ENCODE measurements around the gene ERGIC1. TPM values are rescaled to one million over a fixed set of nuclear protein-coding genes. Genes with fewer than 3 reads are reported as not detected.
A peak's percentile ranks its signal among the peaks of the same experiment; 100 is the strongest.
"Not testable (repeated sequence)": the region's sequence is repeated elsewhere in the genome, so short reads cannot be mapped to it uniquely, and the experiment has no call there.

The ERGIC1 gene
- total RNA-seq, 2 donors from 2014 or later = 228 to 380 TPM

GRCh38 chr5:172850454-172850797 lies 16.4 kb downstream of the ERGIC1 start:
- Histone ChIP-seq H3K36me3 (no peaks in the 10 kb centered on the region), H3K4me3 (no peak overlapping the region), H3K4me1 (replicated peaks) (peaks cover 27% of the 10 kb centered on the region), H3K27ac (peak overlapping the region; percentile 78 to 96), H3K27me3 (replicated peaks; ENCODE audit: insufficient read depth) (no peaks in the 10 kb centered on the region), H3K9me3 (no peaks in the 10 kb centered on the region)
- intact Hi-C loops (cut with DNase I) = no loop called here
- WGBS = 94% methylated on average over 6 of the region's 6 CpGs
- no peak for DNase-seq (ENCODE audit: low spot score)
- TF ChIP-seq POLR2AphosphoS5 (IDR thresholded peaks at IDR 0.05) = no peak
- no peak for TF ChIP-seq CTCF (IDR thresholded peaks at IDR 0.05)
- no peak for TF ChIP-seq POLR2A (IDR thresholded peaks at IDR 0.05)

DNA sequence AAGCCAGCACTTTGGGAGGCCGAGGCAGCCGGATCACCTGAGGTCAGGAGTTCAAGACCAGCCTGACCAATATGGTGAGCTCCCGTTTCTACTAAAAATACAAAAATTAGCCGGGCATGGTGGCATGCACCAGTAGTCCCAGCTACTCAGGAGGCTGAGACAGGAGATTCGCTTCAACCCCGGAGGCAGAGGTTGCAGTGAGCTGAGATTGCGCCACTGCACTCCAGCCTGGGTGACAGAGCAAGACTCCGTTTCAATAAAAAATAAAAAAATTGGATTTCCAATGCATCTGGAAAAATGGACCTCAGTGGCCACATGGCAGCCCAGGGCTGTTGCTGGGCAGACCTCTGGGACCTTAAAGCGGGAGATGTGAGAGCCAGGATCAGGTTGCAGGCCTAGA lies 17.2 kb downstream of the ERGIC1 start:
- H3K36me3 ChIP-seq; H3K9me3 ChIP-seq; H3K4me3 ChIP-seq; DNase-seq (ENCODE audit: low spot score); intact Hi-C loops (cut with DNase I); H3K27me3 ChIP-seq (replicated peaks; ENCODE audit: insufficient read depth): not testable (repeated sequence)
- Histone ChIP-seq H3K4me1 (replicated peaks) (peaks cover 31% of the 10 kb centered on the region), H3K27ac (peak overlapping the region; percentile 93 to 96)
- WGBS = 95% methylated on average over 9 of the region's 9 CpGs

- H3K27me3 ChIP-seq (replicated peaks; ENCODE audit: insufficient read depth) = no peaks in the 10 kb centered on the region
- H3K27ac ChIP-seq = peak overlapping the region; percentile 93 to 96
- no peaks in the 10 kb centered on the region for H3K36me3 ChIP-seq
- intact Hi-C loops (cut with DNase I) = no loop called here
- TF ChIP-seq CTCF (IDR thresholded peaks at IDR 0.05) = no peak
- no peak for TF ChIP-seq POLR2A (IDR thresholded peaks at IDR 0.05)
- no peak overlapping the region for H3K4me3 ChIP-seq
- peaks cover 31% of the 10 kb centered on the region for H3K4me1 ChIP-seq (replicated peaks)
- no peaks in the 10 kb centered on the region for H3K9me3 ChIP-seq
- WGBS = 89% methylated on average over 18 of the region's 18 CpGs
- DNase-seq (ENCODE audit: low spot score) = no peak
Measured at GRCh38 chr5:172852490-172853354, 18.7 kb downstream of the ERGIC1 start.

DNA sequence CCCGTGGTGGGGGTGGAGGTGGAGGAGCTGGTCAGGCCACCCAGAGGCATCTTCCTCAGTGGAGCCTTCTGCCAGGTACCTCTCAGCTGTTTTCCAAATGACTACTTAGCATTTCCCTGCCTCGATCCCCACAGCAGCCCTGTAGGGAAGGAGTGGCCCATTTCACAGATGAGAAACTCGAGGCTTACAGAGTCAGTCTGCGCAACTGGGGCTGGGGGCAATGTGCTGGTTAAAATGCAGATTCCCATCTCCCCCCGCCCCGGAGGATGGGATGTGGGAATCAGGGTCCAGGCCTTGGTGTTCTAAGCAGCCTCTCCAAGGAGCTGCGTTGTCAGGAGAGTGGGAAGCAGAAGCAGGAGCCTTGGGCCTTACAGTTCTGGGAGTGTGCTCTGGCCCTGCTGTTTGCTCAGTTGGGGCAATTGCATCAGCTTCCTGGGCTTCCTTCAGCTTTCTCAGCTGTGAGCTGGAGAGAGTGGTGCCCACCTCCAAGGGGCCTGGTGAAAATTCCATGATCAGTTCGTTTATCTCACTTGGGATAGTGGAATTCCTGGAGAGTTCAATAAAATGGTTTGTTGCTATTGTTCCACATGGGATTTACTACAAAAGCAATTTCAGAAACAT lies 19.4 kb downstream of the ERGIC1 start:
- intact Hi-C loops (cut with DNase I) = no loop called here
- Histone ChIP-seq H3K36me3 (no peaks in the 10 kb centered on the region), H3K27ac (peak overlapping the region; percentile 93 to 96), H3K4me1 (replicated peaks) (peaks cover 31% of the 10 kb centered on the region), H3K9me3 (no peaks in the 10 kb centered on the region), H3K27me3 (replicated peaks; ENCODE audit: insufficient read depth) (no peaks in the 10 kb centered on the region), H3K4me3 (no peak overlapping the region)
- 81% methylated on average over 8 of the region's 8 CpGs for WGBS
- DNase-seq (ENCODE audit: low spot score) = no peak
- TF ChIP-seq POLR2AphosphoS5 (IDR thresholded peaks at IDR 0.05) = no peak
- TF ChIP-seq POLR2A (IDR thresholded peaks at IDR 0.05) = no peak
- no peak for TF ChIP-seq CTCF (IDR thresholded peaks at IDR 0.05)

DNA sequence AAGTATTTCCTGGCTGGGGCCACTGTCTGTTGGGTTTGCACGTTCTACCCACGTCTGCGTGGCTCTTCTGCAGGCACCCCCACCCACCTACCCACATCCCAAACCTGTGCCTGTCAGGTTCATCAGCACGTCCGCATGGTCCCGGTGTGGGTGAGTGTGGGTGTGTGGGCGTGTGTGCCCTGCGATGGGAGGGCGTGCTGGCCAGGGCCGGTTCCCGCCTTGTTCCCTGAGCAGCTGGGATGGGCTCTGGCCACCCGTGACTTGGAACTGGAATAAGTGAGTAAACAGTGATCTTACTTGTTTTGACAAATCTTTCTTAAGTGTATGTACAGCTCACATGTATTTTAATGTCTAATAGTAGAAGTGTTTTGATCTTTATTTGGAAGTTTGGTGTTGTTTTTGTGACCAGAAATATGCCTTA lies 20.4 kb downstream of the ERGIC1 start:
- TF ChIP-seq POLR2A (IDR thresholded peaks at IDR 0.05) (no peak), POLR2AphosphoS5 (IDR thresholded peaks at IDR 0.05) (peak; percentile 90)
- no peaks in the 10 kb centered on the region for H3K36me3 ChIP-seq
- H3K27me3 ChIP-seq (replicated peaks; ENCODE audit: insufficient read depth) = no peaks in the 10 kb centered on the region
- H3K4me1 ChIP-seq (replicated peaks) = peaks cover 35% of the 10 kb centered on the region
- no peak overlapping the region for H3K4me3 ChIP-seq
- peak; percentile 88 for DNase-seq (ENCODE audit: low spot score)
- 10% methylated on average over 12 of the region's 12 CpGs for WGBS
- H3K9me3 ChIP-seq = no peaks in the 10 kb centered on the region
- peak overlapping the region; percentile 93 to 96 for H3K27ac ChIP-seq
- intact Hi-C loops (cut with DNase I) = no loop called here

Data from prostate gland (tissue), 2 donors.